Measurements from ENCODE around the gene RAPGEF6. TPM values are rescaled to one million over a fixed set of nuclear protein-coding genes. Genes with fewer than 3 reads are reported as not detected.

Gene RAPGEF6
- total RNA-seq, 1 donor from 2014 or later = 12.9 TPM

GRCh38 chr5:131514316-131515283, 120.4 kb downstream of the RAPGEF6 start:
- no peak for TF ChIP-seq CTCF (conservative IDR thresholded peaks at IDR 0.05; ENCODE audit: low read depth, low read length)
- DNase-seq (ENCODE audit: low read depth) = no peak
- H3K4me3 ChIP-seq (ENCODE audit: low read depth, low read length) = no peak overlapping the region

GRCh38 chr5:131513780-131514179, 121.2 kb downstream of the RAPGEF6 start:
- DNase-seq (ENCODE audit: low read depth) = no peak
- no peak for TF ChIP-seq CTCF (conservative IDR thresholded peaks at IDR 0.05; ENCODE audit: low read depth, low read length)

GRCh38 chr5:131511934-131512333, 123.1 kb downstream of the RAPGEF6 start:
- no peak for DNase-seq (ENCODE audit: low read depth)
- TF ChIP-seq CTCF (conservative IDR thresholded peaks at IDR 0.05; ENCODE audit: low read depth, low read length) = no peak
- H3K4me3 ChIP-seq (ENCODE audit: low read depth, low read length) = no peak overlapping the region

More at GRCh38 chr5:131513780-131514179, 121.2 kb downstream of the RAPGEF6 start:
- no peak overlapping the region for H3K4me3 ChIP-seq (ENCODE audit: low read depth, low read length)

- DNase-seq (ENCODE audit: low read depth) = no peak
- TF ChIP-seq CTCF (conservative IDR thresholded peaks at IDR 0.05; ENCODE audit: low read depth, low read length) = no peak
- H3K4me3 ChIP-seq (ENCODE audit: low read depth, low read length) = no peak overlapping the region
These were observed 125.2 kb downstream of the RAPGEF6 start for GRCh38 chr5:131509801-131510200.

GRCh38 chr5:131505237-131505908, 129.7 kb downstream of the RAPGEF6 start:
- H3K4me3 ChIP-seq (ENCODE audit: low read depth, low read length) = no peak overlapping the region
- DNase-seq (ENCODE audit: low read depth) = no peak
- TF ChIP-seq CTCF (conservative IDR thresholded peaks at IDR 0.05; ENCODE audit: low read depth, low read length) = no peak

- peak; percentile 7 for DNase-seq (ENCODE audit: low read depth)
- H3K4me3 ChIP-seq (ENCODE audit: low read depth, low read length) = no peak overlapping the region
- TF ChIP-seq CTCF (conservative IDR thresholded peaks at IDR 0.05; ENCODE audit: low read depth, low read length) = peak; percentile 56
These were observed 138.7 kb downstream of the RAPGEF6 start for GRCh38 chr5:131496400-131496713.

Measured in epithelial cell of proximal tubule (primary cell).